ENCODE measurements around the gene CACNA2D2. TPM values are rescaled to one million over a fixed set of nuclear protein-coding genes. Genes with fewer than 3 reads are reported as not detected.
A peak's percentile ranks its signal among the peaks of the same experiment; 100 is the strongest.

Gene CACNA2D2
- total RNA-seq, 1 donor from 2014 or later = 2.5 TPM

DNA sequence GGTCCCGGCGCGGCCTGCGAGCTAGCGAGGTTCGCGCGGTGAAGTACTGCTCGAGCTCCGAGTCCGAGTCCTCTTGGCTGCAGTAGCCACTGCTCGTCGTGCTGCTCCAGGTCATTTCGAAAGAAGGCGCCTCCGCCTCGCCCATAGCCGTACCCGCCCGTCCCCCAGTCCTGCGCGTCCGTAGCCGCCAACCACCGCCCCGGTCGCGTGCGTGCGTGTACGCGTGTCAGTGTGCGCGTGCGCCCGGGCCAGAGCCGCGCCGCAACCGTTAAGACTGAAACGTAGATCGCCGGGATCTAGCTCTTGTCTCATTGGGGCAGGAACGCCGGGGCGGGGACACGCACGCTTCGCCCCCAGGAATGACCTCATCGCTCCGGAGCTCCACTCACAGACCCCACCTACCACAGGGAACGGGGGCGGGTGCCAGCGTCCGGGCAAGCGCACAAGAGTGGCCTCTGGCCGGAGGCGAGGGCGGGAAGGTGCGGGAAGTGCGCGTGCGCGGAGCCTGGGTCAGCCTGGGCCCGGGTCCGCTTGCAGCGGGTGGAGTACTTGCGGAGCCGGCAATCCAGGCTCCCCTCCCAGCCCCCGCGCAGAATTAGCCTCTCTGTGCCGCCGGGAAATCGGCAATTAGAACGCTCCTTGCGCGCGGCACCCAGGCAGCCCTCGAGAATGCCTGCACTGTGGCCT is 166.1 kb downstream of the CACNA2D2 start:
- Histone ChIP-seq H3K27ac (peak overlapping the region; percentile 99), H3K27me3 (no peaks in the 10 kb centered on the region), H3K4me1 (peaks cover 82% of the 10 kb centered on the region), H3K4me3 (peak overlapping the region; percentile 83 to 92), H3K36me3 (no peaks in the 10 kb centered on the region), H3K9me3 (no peaks in the 10 kb centered on the region)
- intact Hi-C loops (cut with DNase I) = no loop called here
- peak in 1 of 2 donors; percentile 100 for DNase-seq (ENCODE audit: extremely low spot score in 2 of 2)
- peak; percentile 21 to 74 for TF ChIP-seq POLR2A (IDR thresholded peaks at IDR 0.05)
- TF ChIP-seq, protein P1, sequence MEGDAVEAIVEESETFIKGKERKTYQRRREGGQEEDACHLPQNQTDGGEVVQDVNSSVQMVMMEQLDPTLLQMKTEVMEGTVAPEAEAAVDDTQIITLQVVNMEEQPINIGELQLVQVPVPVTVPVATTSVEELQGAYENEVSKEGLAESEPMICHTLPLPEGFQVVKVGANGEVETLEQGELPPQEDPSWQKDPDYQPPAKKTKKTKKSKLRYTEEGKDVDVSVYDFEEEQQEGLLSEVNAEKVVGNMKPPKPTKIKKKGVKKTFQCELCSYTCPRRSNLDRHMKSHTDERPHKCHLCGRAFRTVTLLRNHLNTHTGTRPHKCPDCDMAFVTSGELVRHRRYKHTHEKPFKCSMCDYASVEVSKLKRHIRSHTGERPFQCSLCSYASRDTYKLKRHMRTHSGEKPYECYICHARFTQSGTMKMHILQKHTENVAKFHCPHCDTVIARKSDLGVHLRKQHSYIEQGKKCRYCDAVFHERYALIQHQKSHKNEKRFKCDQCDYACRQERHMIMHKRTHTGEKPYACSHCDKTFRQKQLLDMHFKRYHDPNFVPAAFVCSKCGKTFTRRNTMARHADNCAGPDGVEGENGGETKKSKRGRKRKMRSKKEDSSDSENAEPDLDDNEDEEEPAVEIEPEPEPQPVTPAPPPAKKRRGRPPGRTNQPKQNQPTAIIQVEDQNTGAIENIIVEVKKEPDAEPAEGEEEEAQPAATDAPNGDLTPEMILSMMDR (IDR thresholded peaks at IDR 0.05) = no peak
- TF ChIP-seq POLR2AphosphoS5 (IDR thresholded peaks at IDR 0.05; ENCODE audit: insufficient read depth in 1 of 2, low read depth in 1 of 2) = peak; percentile 97 to 98

DNA sequence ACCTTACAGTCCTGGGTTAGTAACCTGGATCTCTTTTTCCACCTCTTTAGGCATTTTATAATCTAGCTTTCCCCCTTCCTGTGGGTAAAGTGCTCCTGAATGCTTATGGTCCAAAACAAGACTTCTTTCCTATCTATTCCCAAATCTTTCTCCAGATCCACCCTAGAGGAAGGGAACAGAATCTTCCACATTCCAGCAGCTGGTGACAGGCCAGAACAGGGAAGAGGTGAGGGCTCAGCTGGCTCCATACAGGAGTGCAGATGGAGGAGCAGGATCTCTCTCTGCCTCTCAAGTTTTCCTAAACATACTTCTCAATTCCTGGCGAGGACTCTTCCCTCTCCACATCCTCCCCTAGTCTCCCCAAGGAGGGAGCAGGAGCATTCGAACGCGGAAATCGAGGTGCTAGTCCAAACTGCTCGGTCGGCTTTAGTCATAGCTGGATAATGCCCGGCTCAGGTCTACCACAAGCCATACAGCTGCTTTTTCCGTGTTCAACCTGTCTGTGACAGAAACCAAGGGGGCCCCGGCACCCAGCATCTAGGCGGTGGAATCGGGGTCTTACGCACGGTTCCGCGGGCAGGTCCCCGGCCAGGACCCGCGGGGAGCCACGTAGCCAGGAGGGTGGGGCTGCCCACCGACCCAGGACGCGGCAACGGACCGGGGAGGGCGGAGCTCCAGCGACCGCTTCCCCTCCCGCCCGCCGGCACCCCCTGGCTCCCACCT is 166.8 kb downstream of the CACNA2D2 start:
- DNase-seq (ENCODE audit: extremely low spot score in 2 of 2) = no peak
- Histone ChIP-seq H3K9me3 (no peaks in the 10 kb centered on the region), H3K27ac (peak overlapping the region; percentile 99), H3K4me1 (peaks cover 80% of the 10 kb centered on the region), H3K27me3 (no peaks in the 10 kb centered on the region), H3K4me3 (peak overlapping the region; percentile 83 to 92), H3K36me3 (peaks cover 0 to 5% of the 10 kb centered on the region in 2 donors)
- intact Hi-C loops (cut with DNase I) = no loop called here
- TF ChIP-seq, protein P1 (IDR thresholded peaks at IDR 0.05) = no peak
- TF ChIP-seq POLR2A (IDR thresholded peaks at IDR 0.05) (no peak), POLR2AphosphoS5 (IDR thresholded peaks at IDR 0.05; ENCODE audit: insufficient read depth in 1 of 2, low read depth in 1 of 2) (no peak)

DNA sequence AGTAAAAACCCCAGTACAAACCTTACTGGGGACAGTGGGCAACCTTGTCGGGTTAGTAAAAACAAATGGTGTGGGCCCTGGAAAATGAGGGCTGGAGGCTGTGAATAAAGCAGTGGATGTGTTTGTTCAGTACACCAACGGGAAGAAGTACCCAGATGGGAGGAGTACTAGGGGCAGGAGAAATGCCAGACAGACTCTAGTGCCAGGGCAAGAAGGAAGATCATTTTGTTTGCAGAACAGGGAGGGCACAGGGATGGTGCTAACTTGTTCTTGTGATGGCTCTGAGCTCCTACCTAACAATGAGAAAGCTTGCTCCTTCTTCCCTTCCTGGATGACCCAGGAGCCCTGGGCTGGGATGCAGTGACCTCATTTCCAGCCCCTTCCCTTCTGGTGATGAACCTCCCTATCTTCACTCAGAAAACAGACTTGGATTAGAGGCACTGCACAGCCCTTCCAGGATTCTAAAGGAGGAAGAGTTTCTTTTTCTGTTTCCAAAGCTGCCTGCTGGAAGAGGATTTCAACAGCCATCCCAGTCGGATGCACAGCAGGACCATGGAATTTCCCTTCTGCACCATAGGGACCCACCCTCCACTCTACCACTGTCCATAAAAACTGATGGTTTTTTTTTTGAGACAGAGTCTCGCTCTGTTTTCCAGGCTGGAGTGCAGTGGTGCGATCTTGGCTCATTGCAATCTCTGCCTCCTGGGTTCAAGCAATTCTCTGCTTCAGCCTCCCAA is 168.9 kb downstream of the CACNA2D2 start:
- intact Hi-C loops (cut with DNase I) = no loop called here
- Histone ChIP-seq H3K9me3 (no peaks in the 10 kb centered on the region), H3K4me3 (no peak overlapping the region), H3K27ac (peak overlapping the region; percentile 66), H3K4me1 (peaks cover 62% of the 10 kb centered on the region), H3K27me3 (no peaks in the 10 kb centered on the region), H3K36me3 (peaks cover 0 to 27% of the 10 kb centered on the region in 2 donors)
- no peak for TF ChIP-seq POLR2AphosphoS5 (IDR thresholded peaks at IDR 0.05; ENCODE audit: insufficient read depth in 1 of 2, low read depth in 1 of 2)
- no peak for TF ChIP-seq POLR2A (IDR thresholded peaks at IDR 0.05)
- TF ChIP-seq, protein P1 (IDR thresholded peaks at IDR 0.05) = no peak
- DNase-seq (ENCODE audit: extremely low spot score in 2 of 2) = no peak

DNA sequence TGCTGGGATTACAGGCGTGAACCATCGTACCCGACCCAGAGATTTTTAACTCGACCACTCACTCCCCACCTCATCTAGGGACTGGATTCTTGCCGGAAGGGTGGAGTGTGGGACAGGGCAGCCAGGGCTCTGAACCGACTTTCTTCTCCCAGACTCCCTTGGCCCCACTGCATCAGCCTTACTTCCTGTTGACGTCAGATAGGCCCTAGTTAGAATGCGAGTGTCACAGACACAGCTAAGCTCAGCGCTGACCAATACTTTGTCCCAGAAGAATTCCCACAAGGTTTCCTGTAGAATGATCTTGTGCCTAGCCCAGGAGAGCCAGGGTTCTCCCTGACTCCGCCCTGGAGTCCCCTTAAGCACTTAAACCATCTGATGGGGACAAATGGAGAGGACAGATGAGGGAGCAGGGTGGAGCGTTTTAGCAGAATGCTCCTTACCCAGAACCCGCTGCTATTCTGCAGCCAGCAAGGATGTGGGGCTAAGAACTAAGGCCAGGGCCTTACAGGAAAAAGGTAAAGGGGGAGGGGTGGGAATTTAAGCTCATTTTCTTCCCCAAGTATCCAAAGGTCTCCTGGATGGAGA is 169.6 kb downstream of the CACNA2D2 start:
- Histone ChIP-seq H3K27me3 (no peaks in the 10 kb centered on the region), H3K4me3 (peak overlapping the region in 1 of 2 donors; percentile 3), H3K4me1 (peaks cover 56% of the 10 kb centered on the region), H3K9me3 (no peaks in the 10 kb centered on the region), H3K27ac (peak overlapping the region; percentile 66), H3K36me3 (peaks cover 0 to 30% of the 10 kb centered on the region in 2 donors)
- intact Hi-C loops (cut with DNase I) = no loop called here
- DNase-seq (ENCODE audit: extremely low spot score in 2 of 2) = no peak
- no peak for TF ChIP-seq POLR2A (IDR thresholded peaks at IDR 0.05)
- TF ChIP-seq, protein P1 (IDR thresholded peaks at IDR 0.05) = no peak
- TF ChIP-seq POLR2AphosphoS5 (IDR thresholded peaks at IDR 0.05; ENCODE audit: insufficient read depth in 1 of 2, low read depth in 1 of 2) = peak in 1 of 2 donors; percentile 17
